C4-2B (cell line): ENCODE results near the gene PREX1.
"Not testable (repeated sequence)": the region's sequence is repeated elsewhere in the genome, so short reads cannot be mapped to it uniquely, and the experiment has no call there.

ENCODE experiments used
- H3K27ac ChIP-seq: fragments of 450-650 bp; 2 replicates; pipeline ENCODE4 v1.5.1; 2017
- CTCF ChIP-seq: fragments of 450-650 bp; conservative IDR thresholded peaks from 2 replicates; pipeline ENCODE4 v1.5.1; 2017; ENCODE audit warnings: mild to moderate bottlenecking
- ZFX ChIP-seq: fragments of 450-650 bp; IDR thresholded peaks from 2 replicates; pipeline ENCODE4 v1.6.1; 2017

The PREX1 gene

GRCh38 chr20:48761023-48761785 is 66.6 kb downstream of the PREX1 start:
- TF ChIP-seq ZFX (no peak), CTCF (no peak)

DNA sequence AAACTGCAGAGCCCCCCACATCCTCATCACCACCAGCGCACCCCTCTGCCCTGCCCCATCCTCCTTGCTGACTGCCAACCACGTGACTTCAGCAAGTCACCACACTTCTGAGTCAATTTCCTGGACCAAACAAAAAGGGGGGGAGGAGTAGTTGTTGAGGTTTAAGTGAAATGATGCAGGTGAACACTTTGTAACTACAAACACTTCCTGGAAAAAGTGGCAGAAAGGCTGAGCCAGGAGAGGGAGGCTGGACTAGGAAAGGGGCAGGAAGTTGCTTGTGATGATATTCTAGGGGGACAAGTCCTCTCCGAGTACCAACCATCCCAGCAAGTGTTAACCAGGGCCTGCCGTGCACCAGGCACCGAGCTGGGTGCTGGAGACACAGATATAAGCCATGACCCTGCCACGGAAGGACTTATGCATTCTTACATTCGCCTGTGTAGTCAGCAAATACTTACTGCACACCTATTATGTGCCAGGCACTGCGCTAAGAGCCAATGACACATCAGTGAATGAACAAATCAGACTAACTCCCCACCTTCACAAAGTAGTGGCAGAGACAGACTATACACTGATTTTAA is 67.3 kb downstream of the PREX1 start:
- H3K27ac ChIP-seq, result no peak overlapping the region
- TF ChIP-seq CTCF (no peak), ZFX (no peak)

More at GRCh38 chr20:48761023-48761785, 66.6 kb downstream of the PREX1 start:
- H3K27ac ChIP-seq, result no peak overlapping the region

- no peak overlapping the region for H3K27ac ChIP-seq
- TF ChIP-seq ZFX, result no peak
- no peak for TF ChIP-seq CTCF
Observed at GRCh38 chr20:48759631-48760245, 68.1 kb downstream of the PREX1 start.

GRCh38 chr20:48758206-48758820 is 69.5 kb downstream of the PREX1 start:
- TF ChIP-seq ZFX (no peak), CTCF (no peak)
- no peak overlapping the region for H3K27ac ChIP-seq

GRCh38 chr20:48756774-48757173 is 71.0 kb downstream of the PREX1 start:
- not testable (repeated sequence) for H3K27ac ChIP-seq

DNA sequence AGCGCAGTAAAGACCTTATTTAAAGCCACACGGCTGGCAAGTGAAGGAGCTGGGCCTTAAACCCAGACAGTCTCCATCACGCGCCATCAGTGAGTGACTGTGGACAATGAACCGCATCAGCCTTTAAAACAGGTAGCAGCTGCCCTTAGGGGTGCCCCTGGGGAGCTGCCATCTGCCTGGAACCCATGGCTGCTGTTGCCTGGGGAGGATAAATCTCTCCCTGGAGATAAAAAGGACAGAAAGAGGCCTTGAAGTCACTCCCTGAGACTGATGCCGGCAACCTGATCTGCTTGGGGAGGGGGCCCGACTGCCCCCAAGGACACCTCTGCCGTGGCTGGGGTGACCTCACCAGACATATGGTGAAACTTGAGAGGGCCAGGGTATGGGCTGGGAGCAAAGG is 73.5 kb downstream of the PREX1 start:
- TF ChIP-seq ZFX (no peak), CTCF (no peak)
- no peak overlapping the region for H3K27ac ChIP-seq

DNA sequence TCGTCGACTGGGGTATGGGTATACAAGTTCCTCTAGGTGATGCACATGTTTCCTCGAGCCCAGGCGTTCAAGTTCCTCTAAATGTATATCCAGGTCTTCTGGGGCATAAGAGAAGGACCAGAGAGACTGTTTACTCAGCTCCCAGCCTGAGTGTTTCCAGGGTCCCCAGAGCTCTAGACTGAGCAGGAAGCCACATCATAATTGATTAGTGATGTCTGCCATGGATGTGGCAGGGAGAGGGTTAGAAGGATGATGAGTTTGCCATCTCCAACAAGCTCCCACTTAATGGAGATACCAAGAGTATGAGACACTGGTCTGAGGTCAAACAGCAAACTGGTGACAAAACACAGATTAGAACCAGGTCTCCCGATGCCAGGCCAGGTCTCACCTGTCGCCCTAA is 74.8 kb downstream of the PREX1 start:
- no peak overlapping the region for H3K27ac ChIP-seq
- TF ChIP-seq ZFX (no peak), CTCF (no peak)
